ENCODE data around the gene LENG9.
"Not testable (repeated sequence)": the region's sequence is repeated elsewhere in the genome, so short reads cannot be mapped to it uniquely, and the experiment has no call there.

Gene LENG9

GRCh38 chr19:54463531-54464043, at the start of gene LENG9:
Gene LENG9, minus strand, starts transcription at chr19:54463778. Its CDS starts 252 bp downstream, at chr19:54463526.
- peak; percentile 86 for DNase-seq (ENCODE audit: low read depth)

GRCh38 chr19:54509200-54509940, 45.8 kb upstream of the LENG9 start:
- not testable (repeated sequence) for DNase-seq (ENCODE audit: low read depth)

GRCh38 chr19:54508487-54508886, 44.9 kb upstream of the LENG9 start:
- DNase-seq (ENCODE audit: low read depth) = not testable (repeated sequence)

GRCh38 chr19:54507824-54508223, 44.2 kb upstream of the LENG9 start:
- no peak for DNase-seq (ENCODE audit: low read depth)

GRCh38 chr19:54507038-54507717, 43.6 kb upstream of the LENG9 start:
- not testable (repeated sequence) for DNase-seq (ENCODE audit: low read depth)

GRCh38 chr19:54506079-54506478, 42.5 kb upstream of the LENG9 start:
- no peak for DNase-seq (ENCODE audit: low read depth)

GRCh38 chr19:54505542-54505941, 42.0 kb upstream of the LENG9 start:
- DNase-seq (ENCODE audit: low read depth) = not testable (repeated sequence)

- DNase-seq (ENCODE audit: low read depth) = no peak
These were observed 39.0 kb upstream of the LENG9 start, which contains the start of gene LAIR2 for GRCh38 chr19:54502518-54503048. Gene LAIR2, plus strand, starts transcription at chr19:54502831. Its CDS starts 88 bp downstream, at chr19:54502919.

- DNase-seq (ENCODE audit: low read depth) = not testable (repeated sequence)
These were observed 34.8 kb upstream of the LENG9 start for GRCh38 chr19:54498451-54498772.

- DNase-seq (ENCODE audit: low read depth) = not testable (repeated sequence)
These were observed 34.3 kb upstream of the LENG9 start for GRCh38 chr19:54497747-54498450.

- not testable (repeated sequence) for DNase-seq (ENCODE audit: low read depth)
These were observed 31.7 kb upstream of the LENG9 start for GRCh38 chr19:54495284-54495683.

- DNase-seq (ENCODE audit: low read depth) = no peak
These were observed 30.5 kb upstream of the LENG9 start for GRCh38 chr19:54493967-54494585.

- DNase-seq (ENCODE audit: low read depth) = not testable (repeated sequence)
These were observed 29.5 kb upstream of the LENG9 start for GRCh38 chr19:54493056-54493455.

- DNase-seq (ENCODE audit: low read depth) = no peak
These were observed 29.0 kb upstream of the LENG9 start for GRCh38 chr19:54492568-54492967.

GRCh38 chr19:54489766-54490165, 26.2 kb upstream of the LENG9 start:
- no peak for DNase-seq (ENCODE audit: low read depth)

- DNase-seq (ENCODE audit: low read depth) = no peak
These were observed 25.8 kb upstream of the LENG9 start for GRCh38 chr19:54489341-54489740.

- DNase-seq (ENCODE audit: low read depth) = no peak
These were observed 22.3 kb upstream of the LENG9 start for GRCh38 chr19:54485851-54486250.

- DNase-seq (ENCODE audit: low read depth) = no peak
These were observed 20.9 kb upstream of the LENG9 start for GRCh38 chr19:54484451-54484850.

GRCh38 chr19:54482889-54483288, 19.3 kb upstream of the LENG9 start:
- no peak for DNase-seq (ENCODE audit: low read depth)

- no peak for DNase-seq (ENCODE audit: low read depth)
These were observed 17.9 kb upstream of the LENG9 start for GRCh38 chr19:54481326-54481930.

GRCh38 chr19:54480051-54480450, 16.5 kb upstream of the LENG9 start:
- no peak for DNase-seq (ENCODE audit: low read depth)
